Lower lobe of right lung (tissue), 2 donors: ENCODE data around the gene HSPA12A. TPM values are rescaled to one million over a fixed set of nuclear protein-coding genes. Genes with fewer than 3 reads are reported as not detected.
A peak's percentile ranks its signal among the peaks of the same experiment; 100 is the strongest.

ENCODE experiments used
- ATAC-seq, 2 donors: fragments of 200-7000 bp; cut with Tn5 transposase; one replicate each; pipeline ENCODE4 v1.9.1; 2020 to 2022; ENCODE audit warnings: mild to moderate bottlenecking in 2 of 2, moderate library complexity in 2 of 2
- DNase-seq: peaks from one replicate; pipeline ENCODE4 v3.0.0-alpha.2; 2020
- H3K27ac ChIP-seq: fragments of 200-600 bp; one replicate; pipeline ENCODE4 v1.8.0; 2022
- H3K27me3 ChIP-seq: fragments of 200-600 bp; one replicate; pipeline ENCODE4 v1.8.0; 2022; ENCODE audit warnings: low read depth
- H3K36me3 ChIP-seq: fragments of 200-600 bp; one replicate; pipeline ENCODE4 v1.8.0; 2022; ENCODE audit warnings: mild to moderate bottlenecking
- H3K4me1 ChIP-seq: fragments of 200-600 bp; one replicate; pipeline ENCODE4 v1.8.0; 2022
- H3K4me3 ChIP-seq: fragments of 200-600 bp; one replicate; pipeline ENCODE4 v1.8.0; 2022; ENCODE audit warnings: mild to moderate bottlenecking
- H3K9me3 ChIP-seq: fragments of 200-600 bp; one replicate; pipeline ENCODE4 v1.8.0; 2022
- CTCF ChIP-seq: fragments of 200-600 bp; IDR thresholded peaks from one replicate; pipeline ENCODE4 v1.8.0; 2022; ENCODE audit warnings: antibody characterized with exemption, mild to moderate bottlenecking
- intact Hi-C: fragments of 100-400 bp; cut with DNase I; formaldehyde crosslinking; loops from one replicate; pipeline ENCODE4 v1.11.0; 2022
- long read RNA-seq: library from polyadenylated mRNA; unstranded; transcript quantifications from one replicate; pipeline ENCODE4 v2.0.0, GENCODE V29; 2021
- total RNA-seq: library from RNA; stranded (reverse); fragmentation: NEBNext Ultra II Directional; extraction: Animal tissue kit (Norgen Biotek cat#: 25700); gene quantifications from one replicate; pipeline ENCODE4 v1.2.1, GENCODE V29; 2021
- donor health status: DM: no; HTN: yes; CAD: no; lungs with severe emphysema.

The HSPA12A gene
- total RNA-seq, result 8.8 TPM
- long read RNA-seq, full-length matches to known transcripts, result 2 of 9 reads
- long read RNA-seq, partial matches to known transcripts, result 2 of 9 reads
- long read RNA-seq, other reads (novel, unspliced or antisense), result 5 of 9 reads

DNA sequence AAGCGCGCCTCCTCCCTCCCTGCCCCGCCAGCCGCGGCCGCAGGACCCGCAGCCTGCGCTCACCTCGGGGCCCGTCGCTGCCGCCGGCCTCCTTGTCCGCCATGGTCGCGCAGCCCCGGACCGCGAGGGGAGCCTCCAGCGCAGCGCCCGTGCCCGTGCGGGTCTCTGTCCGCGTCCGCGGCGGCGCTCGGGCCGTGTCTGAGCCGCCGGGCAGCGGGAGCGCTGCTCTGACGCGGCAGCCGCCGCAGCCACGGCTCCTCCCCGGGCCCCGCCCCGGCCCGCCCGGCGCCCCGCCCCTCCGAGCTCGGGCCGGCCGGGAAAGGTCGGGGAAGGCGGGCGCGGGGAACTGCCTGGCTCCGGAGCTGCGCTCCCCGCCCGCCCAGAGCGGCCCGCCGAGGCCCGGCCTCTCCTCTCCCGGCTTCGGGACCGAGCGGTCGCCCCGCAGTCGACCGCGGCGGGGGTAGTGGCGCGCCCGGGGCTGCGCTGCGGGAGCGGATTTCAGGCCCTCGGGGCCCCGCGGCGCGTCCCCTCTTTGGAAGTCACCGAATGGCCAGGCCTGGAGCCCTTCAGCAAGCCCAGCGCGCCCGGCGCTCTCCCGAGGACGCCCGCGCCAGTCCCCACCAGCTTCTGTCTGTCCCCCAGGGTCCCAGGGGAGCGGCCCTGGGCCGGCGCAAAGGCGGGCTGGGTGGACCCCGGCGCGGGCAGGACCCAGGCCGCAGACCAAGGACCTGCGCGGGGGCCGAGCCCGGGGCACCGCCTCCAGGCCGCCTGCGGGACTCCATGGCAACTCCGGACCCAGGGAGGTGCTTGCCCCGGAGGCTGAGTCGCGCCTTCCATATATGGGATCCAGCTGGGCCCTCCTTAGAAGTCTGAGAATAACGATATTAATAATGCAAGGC lies at the start of gene HSPA12A:
TSS of gene HSPA12A (minus strand) at position 200 of the 899 bp plus-strand sequence. CDS start at position 103, 97 bp downstream.
- DNase-seq (peak; percentile 79), ATAC-seq (peak; percentile 94 to 97)
- peak within 1 kb of the TSS; percentile 85 for H3K27ac ChIP-seq
- peak within 1 kb of the TSS; percentile 63 for H3K4me3 ChIP-seq
- H3K4me1 ChIP-seq, result peaks cover 20% of the 10 kb centered on the region
- intact Hi-C loops, result no loop called here
- peaks cover 41% of the 10 kb centered on the region for H3K27me3 ChIP-seq
- no peak for TF ChIP-seq CTCF
- no peaks in the 10 kb centered on the region for H3K36me3 ChIP-seq
- H3K9me3 ChIP-seq, result no peaks in the 10 kb centered on the region

- intact Hi-C loops, result loop anchor here (10.0 kb wide), 1 partner anchor 384 kb away; no protein-coding TSS in a partner anchor
- H3K4me3 ChIP-seq, result no peak overlapping the region
- H3K9me3 ChIP-seq, result no peaks in the 10 kb centered on the region
- no peak for DNase-seq
- peaks cover 8% of the 10 kb centered on the region for H3K4me1 ChIP-seq
- H3K27ac ChIP-seq, result no peak overlapping the region
- H3K27me3 ChIP-seq, result peaks cover 11% of the 10 kb centered on the region
- TF ChIP-seq CTCF, result no peak
- H3K36me3 ChIP-seq, result no peaks in the 10 kb centered on the region
- no peak for ATAC-seq
These were observed 48.9 kb upstream of the HSPA12A start for GRCh38 chr10:116791241-116791640.

GRCh38 chr10:116787893-116788665 lies 45.7 kb upstream of the HSPA12A start:
- intact Hi-C loops, result no loop called here
- no peaks in the 10 kb centered on the region for H3K36me3 ChIP-seq
- H3K4me1 ChIP-seq, result peaks cover 8% of the 10 kb centered on the region
- H3K4me3 ChIP-seq, result peak overlapping the region; percentile 26
- no peak overlapping the region for H3K27ac ChIP-seq
- H3K9me3 ChIP-seq, result no peaks in the 10 kb centered on the region
- peak; percentile 99 for TF ChIP-seq CTCF
- ATAC-seq (peak; percentile 84 to 86), DNase-seq (peak; percentile 77)
- peaks cover 4% of the 10 kb centered on the region for H3K27me3 ChIP-seq

- DNase-seq (no peak), ATAC-seq (no peak)
- no peaks in the 10 kb centered on the region for H3K36me3 ChIP-seq
- no peak overlapping the region for H3K4me3 ChIP-seq
- peaks cover 3% of the 10 kb centered on the region for H3K27me3 ChIP-seq
- H3K4me1 ChIP-seq, result peaks cover 8% of the 10 kb centered on the region
- no peaks in the 10 kb centered on the region for H3K9me3 ChIP-seq
- TF ChIP-seq CTCF, result no peak
- intact Hi-C loops, result no loop called here
- H3K27ac ChIP-seq, result no peak overlapping the region
These were observed 44.8 kb upstream of the HSPA12A start for GRCh38 chr10:116787053-116787659.

DNA sequence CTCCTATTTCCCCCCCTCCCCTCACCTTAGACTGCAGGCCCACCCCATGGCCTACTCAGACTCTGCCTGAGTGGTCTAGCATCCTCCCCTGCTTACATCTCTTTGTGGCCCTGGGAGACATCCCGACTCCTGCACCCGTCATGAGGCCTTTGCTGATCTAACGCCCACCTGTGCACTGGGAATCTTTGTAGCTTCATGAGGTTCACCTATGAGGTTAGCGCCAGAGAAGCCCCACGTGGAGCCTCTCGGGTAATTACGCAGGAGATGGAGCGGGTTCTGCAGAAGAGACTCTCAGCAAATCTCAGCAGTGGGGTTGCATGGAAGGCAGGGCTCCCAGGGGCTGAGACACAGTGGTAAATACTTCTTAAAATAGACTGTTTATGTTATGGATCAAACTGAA lies 43.5 kb upstream of the HSPA12A start:
- no peak for DNase-seq
- intact Hi-C loops, result no loop called here
- no peak for TF ChIP-seq CTCF

More for the DNA sequence above, 43.5 kb upstream of the HSPA12A start:
- ATAC-seq, result no peak
- Histone ChIP-seq H3K36me3 (no peaks in the 10 kb centered on the region), H3K27ac (no peak overlapping the region), H3K4me1 (peaks cover 8% of the 10 kb centered on the region), H3K4me3 (no peak overlapping the region), H3K9me3 (no peaks in the 10 kb centered on the region), H3K27me3 (peaks cover 3% of the 10 kb centered on the region)
